SH-SY5Y (cell line): Measurements from ENCODE around the gene HCFC2.

Source experiments
- GATA2 ChIP-seq: IDR thresholded peaks from 2 replicates; pipeline ENCODE4 v1.6.1; 2011; ENCODE audit warnings: mild to moderate bottlenecking, low read depth, low read length
- GATA3 ChIP-seq: IDR thresholded peaks from 2 replicates; pipeline ENCODE4 v1.6.1; 2011; ENCODE audit warnings: low read depth, mild to moderate bottlenecking, low read length, moderate library complexity

DNA sequence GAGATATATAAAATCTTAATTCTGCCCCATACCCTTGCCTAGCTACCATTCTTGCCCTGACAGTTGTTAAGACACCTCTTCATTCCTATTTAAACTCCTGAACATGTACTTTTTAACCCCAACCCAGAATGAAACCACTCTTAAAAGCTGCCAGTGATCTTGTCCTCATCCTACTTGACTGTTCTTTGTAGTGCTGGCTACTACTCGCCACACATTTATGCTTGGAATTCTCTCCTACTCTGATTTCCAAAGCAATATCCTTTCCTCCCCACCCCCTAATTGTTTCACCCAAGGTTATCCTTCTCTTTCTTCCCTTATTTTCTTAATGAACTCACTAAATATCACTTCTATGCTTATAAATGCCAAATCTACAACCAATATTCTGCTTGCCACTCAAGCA lies 69.5 kb downstream of the HCFC2 start:
- no peak for TF ChIP-seq GATA2
- no peak for TF ChIP-seq GATA3
